ENCODE data around the gene KIAA0753. TPM values are rescaled to one million over a fixed set of nuclear protein-coding genes. Genes with fewer than 3 reads are reported as not detected.

Gene KIAA0753
- 6.6 and 6.7 TPM in 2 replicates for total RNA-seq (2014; rRNA removed; shearing (Covaris generic))

DNA sequence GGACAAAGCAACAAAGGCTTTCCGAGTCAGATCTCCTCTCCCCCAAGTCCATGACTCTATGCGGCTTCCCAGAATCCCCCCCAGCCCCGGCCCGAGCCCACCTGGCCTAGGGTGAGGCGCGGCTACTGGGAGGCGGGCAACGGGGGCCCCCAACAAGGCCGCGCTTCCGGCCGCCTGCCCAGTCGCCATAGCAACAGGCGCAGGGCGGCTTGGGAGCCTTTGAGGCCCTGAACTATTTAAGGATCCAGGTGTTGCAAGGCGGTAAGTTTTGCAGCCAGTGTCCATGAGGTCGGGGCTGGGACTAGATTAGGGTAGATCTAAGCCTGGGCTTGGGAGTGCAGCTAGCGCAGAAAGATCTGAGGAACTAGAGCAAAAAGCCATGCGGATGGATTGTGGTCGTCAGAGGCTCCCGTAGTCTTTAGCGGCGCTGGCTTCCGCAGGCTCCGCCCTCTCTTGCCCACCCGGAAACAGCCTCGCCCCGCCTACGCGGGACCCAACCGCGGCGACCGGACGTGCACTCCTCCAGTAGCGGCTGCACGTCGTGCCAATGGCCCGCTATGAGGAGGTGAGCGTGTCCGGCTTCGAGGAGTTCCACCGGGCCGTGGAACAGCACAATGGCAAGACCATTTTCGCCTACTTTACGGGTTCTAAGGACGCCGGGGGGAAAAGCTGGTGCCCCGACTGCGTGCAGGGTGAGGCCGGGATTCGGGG, at the start of gene KIAA0753, which contains the start of gene TXNDC17:
Gene KIAA0753, minus strand, starts transcription at position 176 of the 711 bp plus-strand sequence. CDS start 5,608 bp downstream, outside the sequence.
Gene TXNDC17, plus strand, starts transcription at position 525 of the 711 bp plus-strand sequence. Its CDS starts 23 bp downstream, at position 548.
- DNase-seq (ENCODE audit: low spot score) = peak; percentile 78

DNA sequence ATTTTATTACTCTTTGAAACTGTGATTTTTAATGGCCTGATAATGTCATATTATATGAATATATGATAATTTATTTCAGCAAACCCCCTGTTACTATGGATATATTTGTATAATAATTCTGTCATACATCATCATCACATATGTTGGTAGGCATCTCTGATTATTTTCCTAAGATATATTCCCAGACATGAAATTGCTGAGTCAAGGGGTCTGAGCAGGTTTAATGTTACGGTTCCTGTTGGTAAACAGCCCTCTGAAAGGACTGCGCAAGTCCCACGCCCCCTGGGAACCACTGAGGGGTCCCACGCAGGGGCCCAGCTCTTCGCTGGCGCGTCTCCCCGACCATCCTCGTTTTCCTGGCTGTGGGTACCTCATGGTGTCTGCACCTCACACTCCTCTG, 48.4 kb upstream of the KIAA0753 start:
- DNase-seq (ENCODE audit: low spot score) = no peak

DNA sequence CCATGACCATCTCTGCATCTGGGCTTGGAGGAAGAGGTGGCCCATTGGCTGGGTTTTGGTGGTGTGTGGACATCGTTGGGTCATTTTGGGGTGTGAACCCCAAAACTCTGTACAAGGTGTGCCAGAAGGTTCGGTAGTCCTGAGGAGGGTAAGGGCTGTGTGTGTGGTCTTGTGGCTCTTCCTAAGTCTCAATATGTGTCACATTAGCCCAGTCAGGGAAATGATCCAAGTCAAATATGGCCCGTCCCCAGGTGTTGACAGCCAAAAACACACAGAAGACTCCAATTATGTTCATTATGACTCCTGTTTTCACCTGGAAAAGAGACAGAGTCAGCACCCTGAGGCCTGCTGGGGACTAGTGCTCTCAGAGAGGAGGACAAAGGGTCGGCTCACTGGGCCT, 45.5 kb upstream of the KIAA0753 start:
- no peak for DNase-seq (ENCODE audit: low spot score)

DNA sequence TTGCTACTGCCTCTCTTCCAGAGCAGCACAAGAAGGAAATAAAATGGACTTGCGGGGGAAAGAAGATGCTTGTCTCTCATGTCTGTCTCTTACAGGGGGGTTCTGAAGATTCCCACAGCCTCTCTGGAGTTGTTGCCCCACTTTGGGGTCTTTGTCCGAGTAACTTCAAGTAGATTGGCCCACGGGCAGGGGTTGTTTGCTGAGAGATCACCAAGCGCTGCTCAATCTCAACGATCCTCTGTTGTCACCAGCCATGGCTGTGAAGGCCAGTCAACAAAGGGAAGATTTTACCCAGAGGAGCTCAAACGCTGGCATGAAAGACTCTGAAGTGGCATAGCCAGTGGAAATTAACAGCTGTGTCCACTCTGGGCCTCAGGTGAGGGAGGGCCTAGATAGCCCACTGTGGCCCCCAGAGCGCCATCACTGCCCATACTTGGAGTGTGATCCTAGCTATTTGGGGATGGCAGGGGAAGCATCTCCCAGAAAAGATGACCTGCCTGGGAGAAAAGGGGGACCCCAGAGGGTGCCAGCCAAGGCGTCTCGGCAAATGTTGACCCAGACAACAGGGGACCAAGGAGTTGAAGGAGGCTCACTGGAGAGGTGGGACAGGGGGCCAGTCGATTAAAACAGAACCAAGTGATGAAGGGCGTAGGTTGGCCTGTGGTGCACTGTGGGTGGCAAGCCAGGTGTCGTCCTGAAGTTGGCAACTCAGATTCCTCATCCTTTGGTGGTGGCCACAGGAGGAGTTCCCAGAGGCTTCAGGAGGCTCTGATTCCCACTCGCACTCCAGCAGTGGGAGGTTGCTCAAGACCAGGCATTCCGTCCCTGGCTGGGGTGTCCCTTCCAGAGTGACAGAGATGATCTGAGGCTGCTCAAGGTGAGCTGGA, 44.6 kb upstream of the KIAA0753 start:
- no peak for DNase-seq (ENCODE audit: low spot score)

DNA sequence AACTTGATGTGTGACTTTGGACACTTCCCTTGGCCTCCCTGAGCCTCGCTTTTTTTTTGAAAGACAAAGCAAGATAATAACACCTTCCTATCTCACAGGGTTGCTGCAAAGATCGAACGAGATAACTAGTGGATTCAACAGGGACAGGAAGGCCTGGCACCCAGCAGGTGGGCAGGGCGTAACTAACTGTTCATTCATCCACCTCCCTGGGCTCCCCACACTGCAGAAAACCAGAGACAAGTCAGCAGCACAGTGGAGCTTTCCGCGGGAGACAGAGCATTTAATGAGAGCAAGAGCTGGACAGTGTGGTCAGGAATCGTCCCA, 43.9 kb upstream of the KIAA0753 start:
- no peak for DNase-seq (ENCODE audit: low spot score)

DNA sequence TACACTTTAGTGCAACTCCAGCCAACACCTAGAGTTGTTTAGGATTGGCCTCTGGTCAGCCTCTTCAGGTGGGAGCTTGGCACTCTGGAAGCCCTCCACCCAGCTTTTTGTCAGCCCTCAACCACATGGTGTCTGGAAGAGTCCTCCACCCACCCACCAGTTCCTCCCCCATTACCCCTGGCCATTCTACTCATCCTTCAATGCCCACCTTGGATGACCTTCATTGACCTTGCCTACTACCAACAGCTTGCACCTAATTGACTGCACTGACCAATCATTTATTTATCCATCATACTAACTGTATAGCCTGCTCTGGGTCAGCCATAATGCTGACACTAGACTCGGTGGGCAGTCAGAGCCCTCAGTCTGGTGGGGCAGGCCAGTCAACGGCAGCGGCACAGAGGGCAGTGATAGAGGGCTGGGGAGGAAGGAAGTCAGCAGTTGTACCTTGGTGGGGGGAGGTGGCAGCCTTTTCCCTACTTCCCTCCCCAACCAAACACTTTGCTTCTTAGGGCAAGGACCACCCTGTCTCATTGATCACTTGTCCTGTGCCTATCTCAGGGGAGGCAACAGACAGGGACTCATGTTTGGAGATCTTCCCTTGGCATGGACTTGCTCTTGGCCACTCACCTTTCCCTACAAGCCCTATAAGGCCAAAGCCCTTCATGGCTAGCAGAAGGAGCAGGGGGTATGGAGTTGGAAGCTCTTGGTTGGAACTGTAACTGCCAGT, 43.4 kb upstream of the KIAA0753 start:
- no peak for DNase-seq (ENCODE audit: low spot score)

DNA sequence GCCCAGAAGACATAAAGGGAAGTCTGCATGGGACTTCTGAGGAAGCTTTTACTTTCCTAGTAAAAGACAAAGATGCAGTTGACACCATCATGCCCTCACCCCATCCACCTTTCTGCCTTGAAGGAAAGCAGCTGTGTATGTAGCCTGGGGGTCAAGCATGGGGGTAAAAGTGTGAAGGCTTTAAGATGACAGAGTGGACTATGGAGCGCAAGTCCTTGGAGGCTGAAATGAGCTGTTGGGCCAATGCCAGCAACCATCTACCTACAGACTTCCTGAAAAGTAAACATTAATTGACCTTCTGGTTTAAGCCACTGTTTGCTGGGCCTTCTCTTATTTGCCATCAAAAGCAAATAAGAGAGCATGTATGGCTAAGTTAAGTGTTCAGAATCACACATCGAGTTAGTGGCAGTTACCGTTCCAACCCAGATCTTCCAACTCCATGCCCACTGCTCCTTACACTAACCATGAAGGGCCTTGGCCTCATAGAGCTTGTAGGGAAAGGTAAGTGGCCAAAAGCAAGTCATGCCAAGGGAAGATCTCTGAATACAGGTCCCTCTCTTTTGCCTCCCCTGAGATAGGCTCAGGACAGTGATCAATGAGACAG, 42.7 kb upstream of the KIAA0753 start:
- DNase-seq (ENCODE audit: low spot score) = no peak

DNA sequence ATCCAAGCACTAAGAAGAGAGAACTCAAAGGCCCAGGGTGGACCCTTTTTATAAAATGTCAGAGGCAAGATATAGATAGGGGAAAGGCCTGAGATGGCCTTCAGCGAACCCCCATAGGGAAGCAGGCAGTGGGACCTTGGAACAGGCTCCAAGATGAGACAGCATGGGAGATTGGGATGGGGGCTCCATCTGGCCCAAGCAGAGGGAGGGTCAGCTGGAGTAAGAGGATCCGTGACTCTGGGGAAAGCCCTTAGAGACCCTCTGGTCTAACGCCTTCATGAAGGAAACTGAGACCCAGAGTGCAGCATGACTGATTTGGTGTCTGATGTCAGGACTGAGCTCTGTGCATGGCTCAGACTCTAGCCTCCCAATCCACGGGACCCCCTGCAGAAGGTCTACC, 41.8 kb upstream of the KIAA0753 start:
- DNase-seq (ENCODE audit: low spot score) = no peak

DNA sequence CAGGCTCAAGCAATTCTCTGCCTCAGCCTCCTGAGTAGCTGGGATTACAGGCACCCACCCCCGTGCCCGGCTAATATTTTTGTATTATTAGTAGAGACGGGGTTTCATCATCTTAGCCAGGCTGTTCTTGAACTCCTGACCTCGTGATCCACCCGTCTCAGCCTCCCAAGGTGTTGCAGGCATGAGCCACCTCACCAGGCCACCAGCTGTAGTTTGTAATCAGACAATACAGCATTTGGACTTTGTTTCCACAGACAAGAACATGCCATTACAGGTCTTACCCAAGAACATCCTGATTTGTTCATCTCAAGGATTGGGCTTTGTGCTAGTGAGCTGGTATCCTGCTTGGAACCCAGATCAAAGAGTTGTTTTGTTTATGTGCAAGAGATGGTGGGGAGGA, 41.2 kb upstream of the KIAA0753 start:
- DNase-seq (ENCODE audit: low spot score) = no peak

DNA sequence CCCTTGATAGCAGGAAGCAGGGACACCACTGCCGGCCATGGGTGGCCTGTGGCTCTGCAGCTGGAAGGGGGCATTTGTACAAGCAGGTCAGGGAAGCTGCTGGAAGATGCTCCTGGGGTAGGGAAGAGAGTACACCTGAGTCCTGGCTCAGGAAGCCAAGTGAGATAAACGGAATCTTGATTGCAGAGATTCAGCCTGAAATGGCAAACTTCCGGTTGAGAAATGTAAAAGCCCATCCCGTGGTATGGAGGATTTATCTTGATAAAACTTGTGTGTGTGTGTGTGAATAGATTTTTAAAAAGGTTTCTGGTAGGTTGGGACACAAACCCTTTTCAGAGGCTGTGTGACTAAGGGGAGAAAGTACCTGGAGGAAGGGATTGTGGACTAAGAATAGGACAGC, 40.7 kb upstream of the KIAA0753 start:
- DNase-seq (ENCODE audit: low spot score) = no peak

DNA sequence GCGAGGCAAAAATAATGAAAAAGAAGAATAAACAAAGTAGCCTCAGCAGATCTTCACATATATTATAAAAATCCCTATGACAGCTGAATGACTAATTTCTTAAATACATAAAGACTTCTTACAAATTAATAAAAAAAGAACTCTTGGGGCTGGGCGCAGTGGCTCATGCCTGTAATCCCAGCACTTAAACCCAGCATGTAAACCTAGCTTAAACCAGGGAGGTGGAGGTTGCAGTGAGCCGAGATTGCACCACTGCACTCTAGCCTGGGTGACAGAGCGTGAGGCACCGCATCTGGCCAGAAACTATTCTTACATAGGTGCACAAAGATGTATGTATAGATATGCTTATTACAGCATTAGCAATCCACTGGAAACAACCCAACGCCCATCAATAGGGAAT, 38.7 kb upstream of the KIAA0753 start:
- no peak for DNase-seq (ENCODE audit: low spot score)

DNA sequence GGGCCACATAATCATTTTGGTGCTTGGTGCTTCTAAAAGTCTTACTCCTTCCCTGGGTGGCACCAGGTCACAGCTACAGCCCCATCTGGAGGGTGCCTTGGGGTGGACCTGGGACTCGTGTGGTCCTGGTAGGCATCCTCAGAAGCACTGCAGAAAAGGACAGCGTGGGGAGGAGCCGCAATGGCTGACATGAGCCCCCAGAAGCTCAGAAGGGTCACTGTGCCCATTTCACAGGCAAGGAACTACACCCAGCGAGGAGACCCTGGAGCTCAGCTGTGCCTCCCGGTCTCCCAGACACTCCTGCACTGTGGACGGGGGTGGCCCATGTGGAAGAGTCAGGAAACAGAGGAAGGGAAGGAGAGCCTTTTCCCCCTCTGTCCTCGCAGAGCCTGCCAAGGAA, 37.4 kb upstream of the KIAA0753 start:
- DNase-seq (ENCODE audit: low spot score) = no peak

DNA sequence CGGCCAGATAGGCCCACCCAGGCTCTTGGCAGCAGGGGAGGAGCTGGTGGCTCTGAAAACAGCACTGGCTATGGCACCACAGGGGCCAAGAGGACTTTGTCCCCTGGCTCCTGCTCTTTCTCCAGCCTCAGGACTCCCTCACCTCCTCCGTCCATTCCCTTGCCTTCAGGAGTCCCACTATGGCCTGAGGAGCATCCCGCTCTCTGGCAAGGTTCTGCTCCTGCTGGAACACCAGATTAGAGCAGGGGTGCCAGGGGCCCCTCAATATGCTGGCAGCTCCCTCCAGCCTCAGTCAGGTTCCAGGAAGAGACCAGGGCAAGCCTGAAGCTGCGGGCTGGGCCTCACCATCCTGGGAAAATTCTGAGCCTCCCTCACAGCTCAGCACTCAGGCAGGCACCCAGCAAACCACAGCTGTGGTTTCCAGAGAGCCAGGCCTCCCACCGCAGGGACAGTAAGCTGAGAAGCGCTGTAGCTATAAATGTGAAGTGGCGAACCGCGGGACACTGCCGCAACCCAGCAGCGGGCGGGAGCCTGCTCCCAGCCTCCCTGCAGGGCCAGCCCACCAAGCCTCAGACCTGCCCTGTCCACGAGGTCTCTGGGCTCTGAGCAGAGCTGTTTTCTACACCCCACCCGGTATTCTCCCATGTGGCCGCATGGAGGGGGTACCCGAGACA, 36.8 kb upstream of the KIAA0753 start:
- peak; percentile 79 for DNase-seq (ENCODE audit: low spot score)

DNA sequence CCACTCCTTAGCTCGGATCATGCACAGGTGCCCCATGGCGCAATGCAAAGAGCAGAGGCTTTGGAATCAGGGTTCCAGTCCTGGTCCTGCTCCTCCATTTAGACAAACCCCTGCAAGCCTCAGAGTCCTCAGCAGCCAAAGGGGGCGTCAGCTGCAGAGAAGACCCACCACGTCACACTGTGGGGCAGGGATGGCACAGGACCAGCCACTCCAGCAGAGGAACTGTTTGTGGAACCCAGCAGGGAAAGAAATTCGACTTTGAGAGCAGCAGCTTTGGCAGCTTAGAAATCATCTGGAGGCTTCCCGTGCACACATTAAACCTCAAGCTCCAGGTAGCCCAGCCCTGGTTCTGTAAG, 36.3 kb upstream of the KIAA0753 start:
- no peak for DNase-seq (ENCODE audit: low spot score)

DNA sequence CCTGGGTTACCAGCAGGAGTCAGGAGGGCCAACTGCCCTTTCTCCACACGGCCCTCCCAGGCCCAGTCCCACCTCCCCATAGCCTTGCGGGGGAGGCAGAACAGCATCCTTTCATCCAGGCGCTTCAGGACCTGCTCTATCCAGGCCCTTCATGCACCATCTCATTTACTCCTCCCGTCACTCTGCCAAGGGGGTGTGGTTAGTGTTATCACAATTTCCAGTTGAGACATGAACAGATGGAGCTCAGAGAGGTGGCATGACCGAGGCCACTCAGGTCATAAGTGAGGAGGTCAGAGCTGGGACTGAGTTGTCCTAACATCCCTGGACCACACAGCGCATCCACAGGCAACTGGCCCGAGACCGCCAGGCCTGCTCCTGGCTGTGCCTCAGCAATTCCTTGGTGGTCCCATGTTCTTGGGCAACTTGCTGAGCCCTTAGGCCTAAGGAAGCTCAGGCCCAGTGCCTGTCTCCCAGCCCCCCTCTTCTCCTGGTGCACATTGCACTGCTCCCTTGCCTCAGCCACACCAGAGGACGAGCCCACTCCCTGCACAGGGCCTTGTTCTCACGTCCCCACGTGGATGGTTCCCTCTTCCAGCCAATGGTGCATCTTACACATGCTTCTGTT, 34.8 kb upstream of the KIAA0753 start:
- DNase-seq (ENCODE audit: low spot score) = no peak

DNA sequence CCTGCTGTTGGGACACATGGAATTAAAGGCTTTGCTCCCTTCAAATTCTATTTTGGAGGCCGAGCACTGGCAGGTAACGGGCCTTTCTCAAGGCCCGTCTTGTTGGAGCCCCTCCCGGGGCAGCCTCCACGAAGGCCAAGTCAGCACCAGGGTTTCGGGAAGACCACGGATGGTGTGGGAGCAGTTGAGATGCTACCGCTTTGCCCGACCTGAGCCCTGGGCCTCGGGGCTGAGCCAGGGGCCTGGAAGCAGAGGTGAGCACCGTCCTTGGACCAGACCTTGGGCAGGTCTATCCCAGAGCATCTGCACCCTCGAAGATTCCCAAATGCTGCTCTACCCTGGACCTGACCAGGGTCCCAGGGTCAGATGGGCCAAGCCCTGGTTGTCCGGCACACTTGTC, 34.1 kb upstream of the KIAA0753 start:
- DNase-seq (ENCODE audit: low spot score) = no peak

DNA sequence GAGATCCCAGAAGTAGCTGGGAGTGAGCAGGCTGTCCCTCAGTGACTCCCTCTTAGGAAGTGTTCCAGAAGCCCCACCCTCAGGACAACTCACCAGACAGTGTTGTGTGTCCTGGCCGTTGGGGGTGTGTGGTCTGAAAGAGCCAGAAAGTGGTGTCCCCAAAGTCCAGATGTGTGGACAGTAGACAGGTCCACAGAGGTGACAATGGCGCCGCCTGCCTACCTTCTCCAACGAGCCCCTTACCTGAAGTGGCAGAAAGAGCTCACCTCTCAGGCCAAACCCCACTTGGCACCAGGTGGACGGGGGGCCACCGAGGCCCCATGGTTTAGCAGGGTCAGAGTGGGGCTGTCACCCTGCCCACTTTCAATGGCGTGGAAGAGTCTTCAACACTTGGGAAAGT, 30.9 kb upstream of the KIAA0753 start:
- DNase-seq (ENCODE audit: low spot score) = no peak

DNA sequence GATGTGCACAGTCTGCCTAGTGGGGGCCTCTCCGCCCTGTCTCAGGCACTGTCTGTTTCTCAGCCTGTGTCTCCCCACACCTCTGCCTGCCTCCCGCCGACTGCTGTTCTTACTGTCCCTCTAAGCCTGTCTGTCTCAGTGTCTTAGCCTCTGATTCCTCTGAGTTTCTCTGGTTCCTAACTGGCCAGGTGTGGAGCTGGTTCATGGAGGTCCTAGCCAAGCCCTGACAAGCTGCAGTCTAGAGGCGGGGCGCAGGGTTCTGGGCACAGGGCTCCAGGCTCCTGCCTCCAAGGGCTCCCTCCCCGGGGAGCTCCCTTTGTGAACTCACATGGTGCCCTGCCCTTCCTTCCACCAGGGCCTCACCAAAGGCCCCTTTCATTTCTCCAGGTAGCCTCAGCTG, 30.5 kb upstream of the KIAA0753 start:
- DNase-seq (ENCODE audit: low spot score) = no peak

DNA sequence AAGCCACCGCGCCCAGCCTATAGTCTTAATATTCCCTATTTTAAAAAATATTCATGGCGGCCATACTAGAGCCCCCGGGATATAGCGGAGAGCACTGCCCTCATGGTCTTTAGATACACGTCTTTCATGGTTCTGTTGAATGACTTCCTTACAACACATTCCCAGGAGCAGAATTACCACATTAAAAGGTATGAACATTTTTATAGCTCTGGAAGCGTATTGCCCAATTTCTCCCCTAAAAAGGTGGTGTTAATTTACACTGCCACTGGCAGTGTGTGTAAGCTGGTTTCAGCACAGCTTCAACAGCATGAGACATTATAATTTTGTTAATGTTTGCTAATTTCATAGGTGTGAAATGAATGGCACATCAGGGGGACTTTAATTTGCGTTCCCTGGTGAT, 30.1 kb upstream of the KIAA0753 start:
- DNase-seq (ENCODE audit: low spot score) = no peak

DNA sequence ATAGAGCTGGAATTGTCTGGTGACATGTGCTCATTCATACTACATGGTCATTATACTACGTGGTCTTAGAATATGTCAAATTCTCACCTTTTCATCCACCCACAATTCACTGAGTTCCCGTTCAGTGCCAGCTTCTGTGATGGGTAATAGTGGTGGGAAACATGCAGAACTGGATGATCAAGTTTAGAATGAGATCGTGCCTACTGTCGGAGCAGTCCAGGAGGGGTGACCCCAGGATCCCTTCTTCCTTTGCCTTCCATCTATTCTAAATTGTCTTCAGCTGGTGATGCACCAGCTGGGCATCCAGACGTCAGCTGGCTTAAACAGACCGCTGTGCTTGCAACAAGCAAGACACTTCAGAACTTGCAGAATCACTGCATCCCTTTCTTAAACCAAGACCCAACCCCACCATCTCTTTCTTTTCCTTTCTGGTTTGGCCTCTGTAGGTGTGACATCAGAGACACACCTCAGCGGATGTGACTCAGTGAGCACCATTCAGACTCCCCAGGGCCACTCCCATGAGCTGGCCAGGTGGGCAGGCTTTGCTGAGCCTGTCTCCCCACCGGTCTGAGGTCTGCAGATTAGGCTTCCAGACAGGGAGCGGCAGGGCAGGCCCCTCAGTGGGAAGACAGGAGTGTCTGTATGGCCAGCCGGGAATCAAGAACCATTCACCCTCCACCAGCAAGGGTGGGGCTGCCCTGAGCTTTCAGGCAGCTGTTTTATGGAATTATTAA, 29.1 kb upstream of the KIAA0753 start:
- DNase-seq (ENCODE audit: low spot score) = no peak

All from H4 (cell line).